HEK293T (cell line): ENCODE results near the gene PLCXD3.

ENCODE experiments used
- CTCF ChIA-PET: fragments of 350-600 bp; formaldehyde crosslinking; extraction: SDS; loops from one replicate; lab custom pipeline; 2021; ENCODE audit warnings: antibody characterized with exemption, inconsistent platforms; lab: Yijun Ruan, JAX
- POLR2A ChIA-PET: fragments of 350-600 bp; formaldehyde crosslinking; extraction: SDS; loops from one replicate; lab custom pipeline; 2020; ENCODE audit warnings: antibody characterized with exemption, inconsistent platforms; lab: Yijun Ruan, JAX
- DNase-seq: peaks from one replicate; pipeline ENCODE4 v3.0.0; 2012; ENCODE audit warnings: mixed read lengths; ENCODE audit errors: extremely low spot score
- ARNT ChIP-seq: fragments of 450-650 bp; IDR thresholded peaks from 2 replicates; pipeline ENCODE4 v1.6.1; 2017; ENCODE audit warnings: mild to moderate bottlenecking
- BHLHE40 ChIP-seq: fragments of 450-650 bp; IDR thresholded peaks from 2 replicates; pipeline ENCODE4 v1.6.1; 2016; ENCODE audit warnings: mild to moderate bottlenecking, moderate library complexity, borderline replicate concordance
- CTBP1 ChIP-seq: fragments of 450-650 bp; IDR thresholded peaks from 2 replicates; pipeline ENCODE4 v1.6.1; 2016; ENCODE audit warnings: borderline replicate concordance
- ELF4 ChIP-seq: fragments of 450-650 bp; IDR thresholded peaks from 2 replicates; pipeline ENCODE4 v1.6.1; 2017; ENCODE audit warnings: antibody characterized with exemption
- FOXA1 ChIP-seq: fragments of 450-650 bp; IDR thresholded peaks from 2 replicates; pipeline ENCODE4 v1.6.1; 2016; ENCODE audit warnings: mild to moderate bottlenecking
- FOXK2 ChIP-seq: fragments of 450-650 bp; IDR thresholded peaks from 2 replicates; pipeline ENCODE4 v1.6.1; 2016; ENCODE audit warnings: mild to moderate bottlenecking
- FOXM1 ChIP-seq: fragments of 450-650 bp; IDR thresholded peaks from 2 replicates; pipeline ENCODE4 v1.6.1; 2017; ENCODE audit warnings: mild to moderate bottlenecking, borderline replicate concordance
- HDGF ChIP-seq: fragments of 450-650 bp; IDR thresholded peaks from 2 replicates; pipeline ENCODE4 v1.6.1; 2017; ENCODE audit warnings: antibody characterized with exemption, borderline replicate concordance
- L3MBTL2 ChIP-seq: fragments of 450-650 bp; conservative IDR thresholded peaks from 2 replicates; pipeline ENCODE4 v1.6.1; 2016; ENCODE audit warnings: mild to moderate bottlenecking
- LEF1 ChIP-seq: fragments of 450-650 bp; IDR thresholded peaks from 2 replicates; pipeline ENCODE4 v1.6.1; 2017; ENCODE audit warnings: mild to moderate bottlenecking, borderline replicate concordance
- NFRKB ChIP-seq: fragments of 450-650 bp; IDR thresholded peaks from 2 replicates; pipeline ENCODE4 v1.6.1; 2016; ENCODE audit warnings: mild to moderate bottlenecking, moderate library complexity
- PKNOX1 ChIP-seq: fragments of 450-650 bp; IDR thresholded peaks from 2 replicates; pipeline ENCODE4 v1.6.1; 2016
- SP1 ChIP-seq: fragments of 450-650 bp; IDR thresholded peaks from 2 replicates; pipeline ENCODE4 v1.6.1; 2017
- SUZ12 ChIP-seq: fragments of 450-650 bp; IDR thresholded peaks from 2 replicates; pipeline ENCODE4 v1.6.1; 2016; ENCODE audit warnings: mild to moderate bottlenecking
- TARDBP ChIP-seq: fragments of 450-650 bp; IDR thresholded peaks from 2 replicates; pipeline ENCODE4 v1.6.1; 2016
- ZNF384 ChIP-seq: fragments of 450-650 bp; IDR thresholded peaks from 2 replicates; pipeline ENCODE4 v1.6.1; 2016

The PLCXD3 gene

GRCh38 chr5:41406424-41406823, 104.0 kb downstream of the PLCXD3 start:
- POLR2A ChIA-PET = no interaction called here
- CTCF ChIA-PET = no interaction called here
- TF ChIP-seq ARNT (no peak), PKNOX1 (no peak), CTBP1 (no peak), BHLHE40 (no peak), HDGF (no peak), ZNF384 (no peak), FOXK2 (no peak), LEF1 (no peak), ELF4 (no peak)
- no peak for DNase-seq

GRCh38 chr5:41404757-41405156, 105.6 kb downstream of the PLCXD3 start:
- ChIA-PET POLR2A (no interaction called here), CTCF (no interaction called here)
- TF ChIP-seq SUZ12 (no peak), TARDBP (no peak), SP1 (no peak), L3MBTL2 (no peak), ARNT (no peak), FOXA1 (no peak), NFRKB (no peak), FOXM1 (no peak), LEF1 (no peak), FOXK2 (no peak), BHLHE40 (no peak), HDGF (no peak), CTBP1 (no peak)
- DNase-seq = no peak

GRCh38 chr5:41403846-41404245, 106.6 kb downstream of the PLCXD3 start:
- DNase-seq = no peak
- ChIA-PET POLR2A (no interaction called here), CTCF (no interaction called here)
- TF ChIP-seq PKNOX1 (no peak), FOXK2 (no peak), ELF4 (no peak), TARDBP (no peak), FOXA1 (no peak), CTBP1 (no peak), L3MBTL2 (no peak), NFRKB (no peak), BHLHE40 (no peak), LEF1 (no peak), HDGF (no peak), FOXM1 (no peak)

- TF ChIP-seq BHLHE40 = no peak
- CTCF ChIA-PET = interaction anchor here (0.7 kb wide), 1 partner anchor 34 kb away, joined by 5 read pairs; no protein-coding TSS in a partner anchor
- POLR2A ChIA-PET = no interaction called here
- DNase-seq = no peak
Measured at GRCh38 chr5:41402845-41403244, 107.6 kb downstream of the PLCXD3 start.

GRCh38 chr5:41399839-41400238, 110.6 kb downstream of the PLCXD3 start:
- POLR2A ChIA-PET = no interaction called here
- DNase-seq = no peak
- TF ChIP-seq FOXK2 (no peak), ARNT (no peak), SUZ12 (no peak), SP1 (no peak), BHLHE40 (no peak), NFRKB (no peak), TARDBP (no peak), PKNOX1 (no peak), CTBP1 (no peak), L3MBTL2 (no peak), ELF4 (no peak), LEF1 (no peak), FOXA1 (no peak), HDGF (no peak)
- CTCF ChIA-PET = no interaction called here

- CTCF ChIA-PET = no interaction called here
- TF ChIP-seq L3MBTL2 (no peak), ZNF384 (no peak), CTBP1 (no peak), FOXK2 (no peak), BHLHE40 (no peak), SUZ12 (no peak), FOXM1 (no peak), ELF4 (no peak), SP1 (no peak), FOXA1 (no peak), PKNOX1 (no peak), LEF1 (no peak), ARNT (no peak), TARDBP (no peak), HDGF (no peak)
- POLR2A ChIA-PET = no interaction called here
- DNase-seq = no peak
Measured at GRCh38 chr5:41392016-41392415, 118.4 kb downstream of the PLCXD3 start.
